ENCODE measurements around the gene WLS.

WLS gene

GRCh38 chr1:68085752-68086151 is 146.6 kb downstream of the WLS start:
- DNase-seq (ENCODE audit: low read depth), result no peak

- DNase-seq (ENCODE audit: low read depth), result no peak
Observed at GRCh38 chr1:68083686-68084085, 148.6 kb downstream of the WLS start.

DNA sequence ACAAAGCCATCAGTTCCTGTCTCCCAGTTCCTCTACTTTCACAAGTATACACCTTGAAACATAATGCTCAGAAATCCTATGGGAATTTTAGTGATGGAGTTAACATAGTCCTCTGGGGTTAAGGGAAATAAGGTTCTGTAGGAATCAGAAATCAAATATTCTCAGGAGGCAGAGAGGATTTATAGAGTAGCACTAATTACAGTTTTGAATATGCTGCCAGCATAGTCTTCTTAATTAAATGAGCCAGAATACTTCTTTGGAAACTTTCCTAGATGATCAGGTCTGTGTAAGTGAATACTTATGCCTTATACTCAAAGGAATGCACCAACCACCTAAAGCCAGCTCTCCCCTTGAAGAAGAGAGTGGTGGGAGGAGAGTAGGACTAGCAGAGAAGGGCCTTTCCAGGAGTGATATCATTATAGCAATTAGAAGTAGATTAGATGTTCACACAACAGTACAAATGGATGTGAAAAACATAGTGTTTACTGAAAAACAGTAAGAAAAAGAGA is 150.5 kb downstream of the WLS start:
- no peak for DNase-seq (ENCODE audit: low read depth)

GRCh38 chr1:68078647-68079046 is 153.7 kb downstream of the WLS start:
- DNase-seq (ENCODE audit: low read depth), result no peak
